ENCODE results near the gene CDH20.

The CDH20 gene

DNA sequence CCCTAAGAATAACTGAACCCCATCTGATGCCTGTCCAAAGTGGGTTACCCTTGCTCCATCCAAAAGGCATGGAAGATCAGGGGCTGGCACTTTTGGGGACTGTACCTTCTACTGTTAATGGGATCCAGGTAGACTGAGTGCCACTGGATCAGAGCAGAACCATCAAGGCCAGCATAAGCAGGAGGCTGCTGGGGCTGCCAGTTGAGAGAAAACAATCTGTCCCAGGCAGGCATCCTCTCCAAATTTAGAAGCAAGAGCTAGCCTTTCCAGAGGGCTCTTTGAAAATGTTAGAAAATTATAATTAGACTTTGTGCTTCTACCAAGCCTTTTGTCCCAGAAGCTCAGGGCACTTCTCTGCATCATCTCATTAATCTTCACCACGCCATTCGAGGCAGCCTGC is 245.6 kb downstream of the CDH20 start:
- H3K4ac ChIP-seq (ENCODE audit: low read depth in 1 of 2, low read length in 2 of 2): no peak overlapping the region
- H2AK5ac ChIP-seq (ENCODE audit: low read length, severe bottlenecking): no peak overlapping the region
- H3K79me1 ChIP-seq (replicated peaks; ENCODE audit: low read length, poor library complexity, severe bottlenecking): no peaks in the 10 kb centered on the region
- H4K91ac ChIP-seq (ENCODE audit: low read length): no peak overlapping the region
- H3K18ac ChIP-seq (ENCODE audit: low read depth in 1 of 2, low read length in 2 of 2): no peak overlapping the region
- no peaks in the 10 kb centered on the region for H3K9me3 ChIP-seq (ENCODE audit: control insufficient read depth, low read length)
- no peak overlapping the region for H2AFZ ChIP-seq (ENCODE audit: low read depth, low read length)
- H3K4me1 ChIP-seq (ENCODE audit: control insufficient read depth, insufficient read depth, low read depth, low read length): no peaks in the 10 kb centered on the region
- no peak overlapping the region for H2BK5ac ChIP-seq (ENCODE audit: low read depth, low read length, poor library complexity, severe bottlenecking)
- H3K14ac ChIP-seq (ENCODE audit: low read length in 2 of 2): no peak overlapping the region
- H2BK120ac ChIP-seq (ENCODE audit: low read depth, low read length): no peak overlapping the region
- H2BK12ac ChIP-seq (ENCODE audit: low read length in 2 of 2): no peak overlapping the region
- no peak overlapping the region for H3K27ac ChIP-seq (ENCODE audit: low read length, poor library complexity, severe bottlenecking)
- H3K27me3 ChIP-seq (ENCODE audit: control insufficient read depth in 1 of 2, insufficient read depth in 1 of 2, low read length in 2 of 2): no peaks in the 10 kb centered on the region
- DNase-seq: no peak
- no peak overlapping the region for H4K8ac ChIP-seq (ENCODE audit: low read length)
- H3K36me3 ChIP-seq (ENCODE audit: control insufficient read depth in 1 of 2, insufficient read depth in 2 of 2, low read depth in 1 of 2, low read length in 2 of 2): no peaks in the 10 kb centered on the region
- H3K23ac ChIP-seq (ENCODE audit: low read length in 2 of 2): no peak overlapping the region
- 87% methylated on average over 2 of the region's 2 CpGs for WGBS
- no peak overlapping the region for H3K9ac ChIP-seq (ENCODE audit: low read length)
- H3K4me2 ChIP-seq (ENCODE audit: low read length, poor library complexity, severe bottlenecking): no peak overlapping the region
- no peak overlapping the region for H3K4me3 ChIP-seq (ENCODE audit: insufficient read depth in 1 of 2, low read depth in 1 of 2, low read length in 2 of 2)
- no peak overlapping the region for H2BK15ac ChIP-seq (ENCODE audit: low read depth, poor library complexity, severe bottlenecking)

DNA sequence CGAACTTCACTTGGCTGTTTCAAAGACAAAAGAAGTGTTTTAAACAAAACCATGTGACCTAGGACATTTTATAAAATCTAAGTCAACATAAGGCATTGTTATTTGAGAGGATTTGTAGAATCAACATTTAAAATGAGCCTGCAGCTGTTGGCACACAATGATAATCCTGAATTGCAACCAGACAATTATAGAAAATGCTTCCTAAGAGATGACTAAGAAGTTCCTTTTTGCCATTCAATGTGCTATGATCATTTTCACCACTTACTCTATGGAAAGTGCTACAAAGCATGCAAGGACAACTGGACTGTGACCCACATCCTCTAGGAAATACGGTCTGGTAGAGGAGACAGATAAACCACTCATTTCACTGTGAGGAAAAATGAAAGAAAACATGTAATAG is 246.4 kb downstream of the CDH20 start:
- Histone ChIP-seq H2BK120ac (ENCODE audit: low read depth, low read length) (no peak overlapping the region), H3K36me3 (ENCODE audit: control insufficient read depth in 1 of 2, insufficient read depth in 2 of 2, low read depth in 1 of 2, low read length in 2 of 2) (no peaks in the 10 kb centered on the region), H3K4me2 (ENCODE audit: low read length, poor library complexity, severe bottlenecking) (no peak overlapping the region), H2AK5ac (ENCODE audit: low read length, severe bottlenecking) (no peak overlapping the region), H2BK15ac (ENCODE audit: low read depth, poor library complexity, severe bottlenecking) (no peak overlapping the region), H3K9me3 (ENCODE audit: control insufficient read depth, low read length) (no peaks in the 10 kb centered on the region), H2BK5ac (ENCODE audit: low read depth, low read length, poor library complexity, severe bottlenecking) (no peak overlapping the region), H3K23ac (ENCODE audit: low read length in 2 of 2) (no peak overlapping the region), H4K91ac (ENCODE audit: low read length) (no peak overlapping the region), H3K14ac (ENCODE audit: low read length in 2 of 2) (no peak overlapping the region), H3K27me3 (ENCODE audit: control insufficient read depth in 1 of 2, insufficient read depth in 1 of 2, low read length in 2 of 2) (no peaks in the 10 kb centered on the region), H4K8ac (ENCODE audit: low read length) (no peak overlapping the region), H3K4me1 (ENCODE audit: control insufficient read depth, insufficient read depth, low read depth, low read length) (no peaks in the 10 kb centered on the region), H3K4me3 (ENCODE audit: insufficient read depth in 1 of 2, low read depth in 1 of 2, low read length in 2 of 2) (no peak overlapping the region), H2AFZ (ENCODE audit: low read depth, low read length) (no peak overlapping the region), H3K27ac (ENCODE audit: low read length, poor library complexity, severe bottlenecking) (no peak overlapping the region), H3K4ac (ENCODE audit: low read depth in 1 of 2, low read length in 2 of 2) (no peak overlapping the region), H3K79me1 (replicated peaks; ENCODE audit: low read length, poor library complexity, severe bottlenecking) (no peaks in the 10 kb centered on the region), H3K18ac (ENCODE audit: low read depth in 1 of 2, low read length in 2 of 2) (no peak overlapping the region), H3K9ac (ENCODE audit: low read length) (no peak overlapping the region), H2BK12ac (ENCODE audit: low read length in 2 of 2) (no peak overlapping the region)
- 90% methylated on average over 1 of the region's 2 CpGs for WGBS
- peak; percentile 28 for DNase-seq

DNA sequence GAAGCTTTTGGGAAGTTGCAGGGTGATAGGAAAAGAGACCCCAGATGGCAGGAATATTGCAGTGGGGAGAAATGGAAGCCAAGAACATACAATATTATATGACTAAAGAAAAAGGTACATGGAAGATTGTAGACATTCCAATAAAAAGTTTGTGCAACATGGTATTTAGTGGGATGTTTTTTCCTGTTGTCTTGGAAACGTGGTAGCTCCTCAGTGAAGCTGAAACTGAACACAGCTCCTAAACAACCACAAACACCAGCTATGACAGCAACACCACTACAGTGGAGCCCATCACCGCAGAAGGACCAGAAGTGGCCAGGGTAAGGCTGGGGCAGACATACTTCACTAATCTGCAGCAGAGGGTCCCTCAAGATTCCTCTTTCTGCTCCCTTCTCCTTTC is 246.8 kb downstream of the CDH20 start:
- Histone ChIP-seq H3K9ac (ENCODE audit: low read length) (no peak overlapping the region), H3K36me3 (ENCODE audit: control insufficient read depth in 1 of 2, insufficient read depth in 2 of 2, low read depth in 1 of 2, low read length in 2 of 2) (no peaks in the 10 kb centered on the region), H3K79me1 (replicated peaks; ENCODE audit: low read length, poor library complexity, severe bottlenecking) (no peaks in the 10 kb centered on the region), H3K18ac (ENCODE audit: low read depth in 1 of 2, low read length in 2 of 2) (peak overlapping the region in 1 of 2 experiments; percentile 46), H2BK120ac (ENCODE audit: low read depth, low read length) (no peak overlapping the region), H3K4me3 (ENCODE audit: insufficient read depth in 1 of 2, low read depth in 1 of 2, low read length in 2 of 2) (no peak overlapping the region), H3K27ac (ENCODE audit: low read length, poor library complexity, severe bottlenecking) (no peak overlapping the region), H2BK15ac (ENCODE audit: low read depth, poor library complexity, severe bottlenecking) (no peak overlapping the region), H2BK5ac (ENCODE audit: low read depth, low read length, poor library complexity, severe bottlenecking) (no peak overlapping the region), H2AFZ (ENCODE audit: low read depth, low read length) (no peak overlapping the region), H3K23ac (ENCODE audit: low read length in 2 of 2) (no peak overlapping the region), H2BK12ac (ENCODE audit: low read length in 2 of 2) (no peak overlapping the region), H3K14ac (ENCODE audit: low read length in 2 of 2) (no peak overlapping the region), H3K4ac (ENCODE audit: low read depth in 1 of 2, low read length in 2 of 2) (no peak overlapping the region), H3K4me1 (ENCODE audit: control insufficient read depth, insufficient read depth, low read depth, low read length) (no peaks in the 10 kb centered on the region), H3K9me3 (ENCODE audit: control insufficient read depth, low read length) (no peaks in the 10 kb centered on the region), H3K4me2 (ENCODE audit: low read length, poor library complexity, severe bottlenecking) (no peak overlapping the region), H3K27me3 (ENCODE audit: control insufficient read depth in 1 of 2, insufficient read depth in 1 of 2, low read length in 2 of 2) (no peaks in the 10 kb centered on the region), H2AK5ac (ENCODE audit: low read length, severe bottlenecking) (no peak overlapping the region), H4K91ac (ENCODE audit: low read length) (no peak overlapping the region), H4K8ac (ENCODE audit: low read length) (no peak overlapping the region)
- WGBS: 91% methylated on average over 2 of the region's 2 CpGs
- peak; percentile 56 for DNase-seq

DNA sequence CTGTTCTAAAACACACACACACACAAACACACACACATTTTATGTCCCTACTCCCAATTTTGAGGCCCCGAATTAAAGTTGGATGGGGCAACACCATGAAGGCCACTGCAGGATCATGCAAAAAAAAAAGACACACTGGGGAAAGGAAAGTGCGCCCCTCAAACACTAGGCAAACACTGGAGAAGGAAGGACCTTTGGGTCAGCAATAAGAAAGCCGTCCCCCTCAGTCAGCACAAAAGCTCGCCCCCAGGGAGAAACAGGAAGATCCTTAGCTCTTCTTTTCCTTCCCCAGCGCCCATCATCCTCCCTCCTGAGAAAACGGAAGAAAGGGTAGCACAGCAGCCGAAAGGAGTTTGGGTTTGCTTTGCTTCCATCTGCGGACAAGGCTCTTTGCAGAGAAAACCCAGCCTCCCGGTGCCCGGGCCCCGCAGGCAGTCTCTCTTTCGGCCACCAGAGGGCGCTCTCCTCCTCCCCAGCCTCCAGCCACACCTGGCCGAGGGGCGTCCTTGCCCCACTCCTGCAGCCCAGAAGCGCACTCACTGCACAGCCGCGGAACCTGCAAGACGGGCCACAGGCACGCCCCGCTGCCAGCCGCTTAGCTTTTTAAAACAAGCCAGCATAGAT is 248.5 kb downstream of the CDH20 start:
- Histone ChIP-seq H3K79me1 (replicated peaks; ENCODE audit: low read length, poor library complexity, severe bottlenecking) (no peaks in the 10 kb centered on the region), H3K27me3 (ENCODE audit: control insufficient read depth in 1 of 2, insufficient read depth in 1 of 2, low read length in 2 of 2) (no peaks in the 10 kb centered on the region), H3K4ac (ENCODE audit: low read depth in 1 of 2, low read length in 2 of 2) (no peak overlapping the region), H3K27ac (ENCODE audit: low read length, poor library complexity, severe bottlenecking) (no peak overlapping the region), H3K18ac (ENCODE audit: low read depth in 1 of 2, low read length in 2 of 2) (no peak overlapping the region), H2BK5ac (ENCODE audit: low read depth, low read length, poor library complexity, severe bottlenecking) (no peak overlapping the region), H3K14ac (ENCODE audit: low read length in 2 of 2) (no peak overlapping the region), H2AFZ (ENCODE audit: low read depth, low read length) (no peak overlapping the region), H3K4me2 (ENCODE audit: low read length, poor library complexity, severe bottlenecking) (peak overlapping the region; percentile 58), H2BK15ac (ENCODE audit: low read depth, poor library complexity, severe bottlenecking) (peak overlapping the region; percentile 82), H2BK12ac (ENCODE audit: low read length in 2 of 2) (peak overlapping the region in 1 of 2 experiments; percentile 0), H3K9ac (ENCODE audit: low read length) (peak overlapping the region; percentile 60), H4K91ac (ENCODE audit: low read length) (no peak overlapping the region), H3K4me3 (ENCODE audit: insufficient read depth in 1 of 2, low read depth in 1 of 2, low read length in 2 of 2) (peak overlapping the region; percentile 42 to 75), H3K36me3 (ENCODE audit: control insufficient read depth in 1 of 2, insufficient read depth in 2 of 2, low read depth in 1 of 2, low read length in 2 of 2) (no peaks in the 10 kb centered on the region), H4K8ac (ENCODE audit: low read length) (no peak overlapping the region), H3K4me1 (ENCODE audit: control insufficient read depth, insufficient read depth, low read depth, low read length) (no peaks in the 10 kb centered on the region), H3K23ac (ENCODE audit: low read length in 2 of 2) (no peak overlapping the region), H2BK120ac (ENCODE audit: low read depth, low read length) (no peak overlapping the region), H2AK5ac (ENCODE audit: low read length, severe bottlenecking) (no peak overlapping the region), H3K9me3 (ENCODE audit: control insufficient read depth, low read length) (no peaks in the 10 kb centered on the region)
- DNase-seq: peak; percentile 67
- 8% methylated on average over 21 of the region's 22 CpGs for WGBS

Data from mesenchymal stem cell (in vitro differentiated cells and primary cell).